SU-DHL-6 (cell line): Measurements from ENCODE around the gene XIRP2.

Source experiments
- CTCF ChIP-seq: fragments of 200-600 bp; sonication (generic); IDR thresholded peaks from one replicate; pipeline ENCODE4 v1.5.1; 2017; ENCODE audit warnings: antibody characterized with exemption, mild to moderate bottlenecking, low read length, moderate library complexity; ENCODE audit not compliant: insufficient read depth, poor library complexity, severe bottlenecking
- EZH2phosphoT487 ChIP-seq: fragments of 200-600 bp; sonication (generic), shearing (Covaris generic); conservative IDR thresholded peaks from 2 replicates; pipeline ENCODE4 v1.6.1; 2018; ENCODE audit warnings: mild to moderate bottlenecking, antibody characterized with exemption, low read length, moderate library complexity, mixed read lengths

GRCh38 chr2:166917415-166917814 lies 29.1 kb downstream of the XIRP2 start:
- TF ChIP-seq EZH2phosphoT487 (no peak), CTCF (no peak)
